Hepatocyte (in vitro differentiated cells): ENCODE results near the gene SGPP2.

Source experiments
- CTCF ChIP-seq: fragments of 200-600 bp; sonication (generic); IDR thresholded peaks from 2 replicates; pipeline ENCODE4 v1.5.1; 2016; ENCODE audit warnings: antibody characterized with exemption, mild to moderate bottlenecking; ENCODE audit not compliant: poor library complexity
- EZH2 ChIP-seq: fragments of 200-600 bp; sonication (generic); IDR thresholded peaks from 2 replicates; pipeline ENCODE4 v1.6.1; 2016; ENCODE audit warnings: antibody characterized with exemption, mild to moderate bottlenecking, borderline replicate concordance
- EZH2phosphoT487 ChIP-seq: fragments of 200-600 bp; sonication (generic); IDR thresholded peaks from one replicate; pipeline ENCODE4 v1.6.1; 2018; ENCODE audit warnings: antibody characterized with exemption, mild to moderate bottlenecking, low read depth, moderate library complexity; ENCODE audit not compliant: unreplicated experiment, severe bottlenecking

DNA sequence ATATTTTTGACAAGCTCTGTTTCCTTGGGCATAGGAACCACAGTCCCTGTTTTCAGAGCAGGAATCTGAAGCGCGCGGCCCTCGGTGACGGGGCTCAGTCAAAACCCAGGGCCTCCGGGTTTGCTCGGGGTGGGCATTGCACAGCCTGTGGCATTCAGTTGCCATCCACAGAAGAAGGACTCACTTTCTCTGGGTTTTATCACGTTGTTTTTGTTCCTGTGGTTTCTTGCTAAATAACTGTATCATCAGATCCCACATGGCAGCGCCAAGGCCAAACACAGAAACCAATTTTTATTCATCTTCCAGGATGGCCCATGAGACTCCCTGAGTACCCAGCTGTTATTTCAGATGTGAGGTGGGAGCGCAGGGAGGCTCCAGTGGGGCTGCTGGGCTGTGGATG is 35.6 kb downstream of the SGPP2 start:
- TF ChIP-seq CTCF (no peak), EZH2phosphoT487 (no peak), EZH2 (no peak)
